Ovary (tissue), 3 donors: ENCODE measurements around the gene PRDM16.

Source experiments
- CTCF ChIP-seq, 3 donors: fragments of 450-650 bp in 2 of 3; fragments of 200-600 bp in 1 of 3; IDR thresholded peaks; one replicate each; pipeline versions ENCODE4 v1.5.1 to v1.8.0; 2016 to 2022; ENCODE audit warnings: antibody characterized with exemption in 3 of 3, mild to moderate bottlenecking in 1 of 3
- EP300 ChIP-seq: sonication (generic); formaldehyde crosslinking; IDR thresholded peaks from one replicate; pipeline ENCODE4 v1.6.1; 2017; ENCODE audit warnings: antibody characterized with exemption
- POLR2A ChIP-seq: fragments of 450-650 bp; IDR thresholded peaks from one replicate; pipeline ENCODE4 v1.6.1; 2017; ENCODE audit warnings: antibody characterized with exemption, mild to moderate bottlenecking, moderate library complexity
- donor health status: DM: no; HTN: no; CAD: no.

- TF ChIP-seq CTCF (IDR thresholded peaks at IDR 0.05) (no peak), EP300 (no peak), POLR2A (no peak)
Observed at GRCh38 chr1:3323021-3323795, 254.2 kb downstream of the PRDM16 start.
